OCI-LY7 (cell line): ENCODE data around the gene TRAPPC10.

Source experiments
- EZH2phosphoT487 ChIP-seq: fragments of 200-600 bp; sonication (generic); IDR thresholded peaks from 2 replicates; pipeline ENCODE4 v1.6.1; 2018; ENCODE audit warnings: low read depth, borderline replicate concordance, mild to moderate bottlenecking, mixed run types, antibody characterized with exemption, low read length, moderate library complexity, mixed read lengths
- TF ChIP-seq, protein P1 (sequence below): fragments of 200-600 bp; sonication (generic); conservative IDR thresholded peaks from 2 replicates; pipeline ENCODE4 v1.5.1; 2014; ENCODE audit warnings: mild to moderate bottlenecking, antibody characterized with exemption, low read length, moderate library complexity, mixed read lengths

DNA sequence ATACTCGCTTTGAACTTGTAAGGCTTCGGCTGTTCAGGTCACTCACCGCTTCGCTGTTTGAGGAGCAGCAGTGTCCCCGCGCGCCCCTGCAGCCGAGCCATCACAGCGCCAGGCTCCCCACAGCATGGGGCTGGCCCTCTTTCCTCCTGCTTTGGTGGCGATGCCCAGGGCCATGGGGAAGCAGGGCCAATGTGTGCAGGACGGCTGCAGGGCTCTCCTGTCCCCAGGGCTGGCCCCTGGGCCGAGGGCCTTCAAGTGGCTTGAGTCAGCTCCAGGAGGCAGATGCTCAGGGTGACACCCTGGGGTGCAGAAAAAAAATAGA, 38.5 kb upstream of the TRAPPC10 start:
- TF ChIP-seq, protein P1, sequence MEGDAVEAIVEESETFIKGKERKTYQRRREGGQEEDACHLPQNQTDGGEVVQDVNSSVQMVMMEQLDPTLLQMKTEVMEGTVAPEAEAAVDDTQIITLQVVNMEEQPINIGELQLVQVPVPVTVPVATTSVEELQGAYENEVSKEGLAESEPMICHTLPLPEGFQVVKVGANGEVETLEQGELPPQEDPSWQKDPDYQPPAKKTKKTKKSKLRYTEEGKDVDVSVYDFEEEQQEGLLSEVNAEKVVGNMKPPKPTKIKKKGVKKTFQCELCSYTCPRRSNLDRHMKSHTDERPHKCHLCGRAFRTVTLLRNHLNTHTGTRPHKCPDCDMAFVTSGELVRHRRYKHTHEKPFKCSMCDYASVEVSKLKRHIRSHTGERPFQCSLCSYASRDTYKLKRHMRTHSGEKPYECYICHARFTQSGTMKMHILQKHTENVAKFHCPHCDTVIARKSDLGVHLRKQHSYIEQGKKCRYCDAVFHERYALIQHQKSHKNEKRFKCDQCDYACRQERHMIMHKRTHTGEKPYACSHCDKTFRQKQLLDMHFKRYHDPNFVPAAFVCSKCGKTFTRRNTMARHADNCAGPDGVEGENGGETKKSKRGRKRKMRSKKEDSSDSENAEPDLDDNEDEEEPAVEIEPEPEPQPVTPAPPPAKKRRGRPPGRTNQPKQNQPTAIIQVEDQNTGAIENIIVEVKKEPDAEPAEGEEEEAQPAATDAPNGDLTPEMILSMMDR, result no peak
- no peak for TF ChIP-seq EZH2phosphoT487
